Putamen (tissue), 1 donor: ENCODE data around the gene GCK.
"Not testable (repeated sequence)": the region's sequence is repeated elsewhere in the genome, so short reads cannot be mapped to it uniquely, and the experiment has no call there.

Experiments used
- DNase-seq: peaks from one replicate; pipeline ENCODE4 v3.0.0-alpha.2; 2016; ENCODE audit warnings: low spot score

GCK gene

GRCh38 chr7:44201813-44202212, 12.6 kb upstream of the GCK start:
- DNase-seq = no peak

GRCh38 chr7:44200699-44201461, 11.6 kb upstream of the GCK start, which contains the start of gene YKT6:
Gene YKT6, plus strand, starts transcription at chr7:44200978. Its CDS starts 158 bp downstream, at chr7:44201136.
- peak; percentile 95 for DNase-seq

GRCh38 chr7:44200163-44200562, 10.9 kb upstream of the GCK start:
- not testable (repeated sequence) for DNase-seq

GRCh38 chr7:44197474-44197873, 8.2 kb upstream of the GCK start:
- no peak for DNase-seq

- no peak for DNase-seq
These were observed 7.2 kb upstream of the GCK start for GRCh38 chr7:44196450-44196872.

- no peak for DNase-seq
These were observed 6.7 kb upstream of the GCK start for GRCh38 chr7:44195889-44196288.

- no peak for DNase-seq
These were observed 5.4 kb upstream of the GCK start for GRCh38 chr7:44194562-44195145.

GRCh38 chr7:44194069-44194468, 4.8 kb upstream of the GCK start:
- DNase-seq = no peak

GRCh38 chr7:44193011-44193802, 4.0 kb upstream of the GCK start:
- no peak for DNase-seq

GRCh38 chr7:44191171-44191570, 1.9 kb upstream of the GCK start:
- DNase-seq = no peak

GRCh38 chr7:44189993-44190872, 994 bp upstream of the GCK start:
- no peak for DNase-seq

GRCh38 chr7:44188480-44189225, 586 bp downstream of the GCK start:
- DNase-seq = no peak

GRCh38 chr7:44187636-44188416, 1.4 kb downstream of the GCK start:
- DNase-seq = no peak

- no peak for DNase-seq
These were observed 2.5 kb downstream of the GCK start for GRCh38 chr7:44186736-44187135.

- DNase-seq = no peak
These were observed 3.5 kb downstream of the GCK start for GRCh38 chr7:44185729-44186128.

GRCh38 chr7:44184873-44185446, 4.3 kb downstream of the GCK start:
- DNase-seq = no peak

GRCh38 chr7:44184206-44184872, 4.9 kb downstream of the GCK start:
- no peak for DNase-seq

GRCh38 chr7:44183386-44183785, 5.9 kb downstream of the GCK start:
- DNase-seq = no peak

GRCh38 chr7:44182827-44183226, 6.4 kb downstream of the GCK start:
- no peak for DNase-seq
